Measurements from ENCODE around the gene IGFBP7. TPM values are rescaled to one million over a fixed set of nuclear protein-coding genes. Genes with fewer than 3 reads are reported as not detected.

IGFBP7 gene
- total and polyA plus RNA-seq, 2 of the 8 experiments (the other 6 are each of a cell fraction or from before 2014, with no cell fraction given) = 0.17 to 0.48 TPM

DNA sequence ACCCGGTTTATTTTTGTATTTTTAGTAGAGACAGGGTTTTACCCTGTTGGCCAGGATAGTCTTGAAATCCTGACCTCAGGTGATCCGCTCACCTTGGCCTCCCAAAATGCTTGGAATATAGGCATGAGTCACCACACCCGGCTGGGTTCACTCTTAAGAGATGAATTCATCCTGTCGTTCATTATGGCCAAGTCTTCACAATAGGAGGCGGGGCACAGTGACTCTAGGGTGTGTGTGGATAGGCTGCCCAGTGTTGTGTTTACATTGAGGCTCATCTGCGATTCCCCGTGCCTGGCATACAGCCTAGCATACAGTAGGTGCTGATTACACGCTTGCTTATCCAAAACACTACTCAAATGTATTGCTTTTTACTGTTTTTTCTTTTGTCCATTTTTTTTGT lies 41.3 kb upstream of the IGFBP7 start:
- Histone ChIP-seq H4K5ac (ENCODE audit: insufficient read length, low read depth, low read length) (no peak overlapping the region), H3K9ac (replicated peaks in 1 of 4; ENCODE audit: extremely low read depth in 1 of 4, low read depth in 3 of 4, low read length in 3 of 4) (no peak overlapping the region), H3K4me1 (replicated peaks in 1 of 4; ENCODE audit: control insufficient read depth in 3 of 4, insufficient read depth in 4 of 4, low read length in 3 of 4) (peaks cover 0 to 8% (median 4%) of the 10 kb centered on the region in 4 experiments; a peak in 2 of 7 replicates), H3K4me2 (ENCODE audit: insufficient read depth in 1 of 2, low read depth in 2 of 2, low read length in 2 of 2) (no peak overlapping the region), H2BK12ac (ENCODE audit: low read depth, low read length) (no peak overlapping the region), H3K23me2 (ENCODE audit: low read depth, low read length) (no peaks in the 10 kb centered on the region), H3K56ac (replicated peaks; ENCODE audit: insufficient read length, low read depth, low read length) (no peak overlapping the region), H3K79me2 (ENCODE audit: control insufficient read depth in 1 of 2, insufficient read depth in 2 of 2, low read length in 2 of 2) (no peaks in the 10 kb centered on the region), H2BK20ac (ENCODE audit: low read length) (no peak overlapping the region), H4K8ac (ENCODE audit: extremely low read depth, insufficient read depth, low read length) (no peak overlapping the region), H2AFZ (ENCODE audit: low read length) (no peak overlapping the region), H3K18ac (ENCODE audit: extremely low read depth, low read length) (no peak overlapping the region), H4K91ac (replicated peaks; ENCODE audit: insufficient read length, low read length) (no peak overlapping the region), H3K9me3 (ENCODE audit: insufficient read depth in 2 of 2, low read depth in 1 of 2, low read length in 1 of 2) (peaks cover 0 to 5% of the 10 kb centered on the region in 2 experiments; a peak in 3 of 4 replicates), H3K27me3 (replicated peaks in 1 of 4; ENCODE audit: control insufficient read depth in 3 of 4, extremely low read depth in 1 of 4, insufficient read depth in 3 of 4, low read length in 3 of 4) (peaks cover 0 to 14% (median 4%) of the 10 kb centered on the region in 4 experiments; a peak in 4 of 7 replicates), H3K4ac (replicated peaks; ENCODE audit: insufficient read length, low read depth, low read length) (no peak overlapping the region), H3K4me3 (ENCODE audit: extremely low read depth in 1 of 4, insufficient read depth in 2 of 4, low read depth in 3 of 4, low read length in 4 of 4) (no peak overlapping the region), H2AK5ac (ENCODE audit: low read depth, low read length) (no peak overlapping the region), H3K23ac (ENCODE audit: insufficient read length) (no peak overlapping the region), H3K14ac (ENCODE audit: insufficient read length) (no peak overlapping the region), H2BK5ac (ENCODE audit: low read depth, low read length) (no peak overlapping the region), H4K20me1 (replicated peaks in 1 of 2; ENCODE audit: control insufficient read depth in 1 of 2, insufficient read depth in 2 of 2, low read length in 2 of 2) (no peaks in the 10 kb centered on the region), H2BK15ac (ENCODE audit: low read length) (no peak overlapping the region), H2BK120ac (replicated peaks; ENCODE audit: low read depth, low read length) (no peak overlapping the region), H3K79me1 (ENCODE audit: low read depth, low read length) (no peaks in the 10 kb centered on the region), H3K27ac (ENCODE audit: low read depth, low read length) (no peak overlapping the region), H3K36me3 (ENCODE audit: control insufficient read depth in 2 of 4, insufficient read depth in 4 of 4, low read length in 3 of 4) (no peaks in the 10 kb centered on the region; a peak in 1 of 8 replicates)
- no peak for DNase-seq (ENCODE audit: low read depth in 1 of 2, low spot score in 2 of 2)
- no peak for FAIRE-seq
- CTCF ChIA-PET (ENCODE audit: partially characterized antibody) = interaction anchor here (2.4 kb wide), 1 partner anchor 12 kb away, joined by 25 read pairs; no protein-coding TSS in a partner anchor
- POLR2A ChIA-PET (ENCODE audit: partially characterized antibody) = no interaction called here
- 83% methylated on average over 8 of the region's 8 CpGs; no CpG with 5 or more reads in 1 of the 2 experiments for WGBS, 2 experiments (ENCODE audit: extremely low coverage in 1 of 2, insufficient coverage in 1 of 2, insufficient read length in 1 of 2, insufficient replicate concordance in 2 of 2, low coverage in 1 of 2, low lambda C conversion rate in 2 of 2, missing lambda C conversion rate in 1 of 2)
- TF ChIP-seq CHD2 (IDR thresholded peaks at IDR 0.05; ENCODE audit: low read length) (no peak), SP2 (IDR thresholded peaks at IDR 0.05; ENCODE audit: low read length) (no peak), RBBP5 (IDR thresholded peaks at IDR 0.05; ENCODE audit: borderline replicate concordance, low read depth, low read length) (no peak), SAP30 (IDR thresholded peaks at IDR 0.05; ENCODE audit: insufficient read depth, insufficient replicate concordance, low read length) (no peak), CEBPB (IDR thresholded peaks at IDR 0.05; ENCODE audit: low read depth, low read length) (no peak), HDAC6 (IDR thresholded peaks at IDR 0.05; ENCODE audit: low read depth, low read length) (no peak), HDAC2 (IDR thresholded peaks at IDR 0.05; ENCODE audit: borderline replicate concordance in 1 of 2, low read depth in 2 of 2, low read length in 2 of 2) (no peak), POLR2A (IDR thresholded peaks at IDR 0.05; ENCODE audit: control extremely low read depth in 1 of 2, low read depth in 2 of 2, low read length in 2 of 2) (no peak), CREB1 (IDR thresholded peaks at IDR 0.05) (no peak), CHD1 (IDR thresholded peaks at IDR 0.05; ENCODE audit: low read depth, low read length) (no peak), SIRT6 (IDR thresholded peaks at IDR 0.05; ENCODE audit: low read length) (no peak), TCF12 (IDR thresholded peaks at IDR 0.05; ENCODE audit: low read depth, low read length) (no peak)
